IMR-90 (cell line): ENCODE data around the gene RYR3. TPM values are rescaled to one million over a fixed set of nuclear protein-coding genes. Genes with fewer than 3 reads are reported as not detected.

Experiments
- ATAC-seq: fragments of 200-7000 bp; cut with Tn5 transposase; 2 replicates; pipeline ENCODE4 v1.9.1; 2020; ENCODE audit warnings: low read depth, mild to moderate bottlenecking, moderate library complexity
- BruUV-seq: library from RNA; stranded (reverse); fragments of 400-500 nt; replicated peaks from 2 replicates; lab custom pipeline; 2021; lab: Mats Ljungman, UMichigan
- CTCF ChIA-PET: fragments of 300-600 bp; formaldehyde crosslinking; extraction: SDS; loops from one replicate; lab custom pipeline; 2021; ENCODE audit warnings: antibody characterized with exemption; lab: Yijun Ruan, JAX
- POLR2A ChIA-PET: fragments of 300-600 bp; sonication (Branson Sonifier 250); formaldehyde crosslinking; loops from one replicate; lab custom pipeline; 2022; ENCODE audit warnings: antibody characterized with exemption; ENCODE audit not compliant: unreplicated experiment; lab: Charles Lee
- DNase-seq: peaks from one replicate; pipeline ENCODE4 v3.0.0; 2013
- H2AFZ ChIP-seq: replicated peaks from 2 replicates; pipeline ENCODE3; 2013; ENCODE audit warnings: low read length, mild to moderate bottlenecking; ENCODE audit not compliant: poor library complexity
- H2AK5ac ChIP-seq: 2 replicates; pipeline ENCODE4 v1.6.1; 2013; ENCODE audit warnings: low read depth, low read length, inconsistent platforms
- H2AK9ac ChIP-seq: replicated peaks from 2 replicates; pipeline ENCODE3; 2013; ENCODE audit warnings: mild to moderate bottlenecking, low read depth, low read length, moderate library complexity; ENCODE audit not compliant: poor library complexity
- H2BK120ac ChIP-seq: 2 replicates; pipeline ENCODE4 v1.6.1; 2013; ENCODE audit warnings: low read depth, low read length, inconsistent platforms
- H2BK15ac ChIP-seq: 3 replicates; pipeline ENCODE4 v1.6.1; 2013; ENCODE audit warnings: low read depth, low read length, inconsistent platforms
- H2BK20ac ChIP-seq: 2 replicates; pipeline ENCODE4 v1.6.1; 2013; ENCODE audit warnings: low read depth, mild to moderate bottlenecking, inconsistent platforms, low read length, moderate library complexity
- H2BK5ac ChIP-seq: 2 replicates; pipeline ENCODE4 v1.6.1; 2013; ENCODE audit warnings: mild to moderate bottlenecking, low read depth, low read length, inconsistent platforms; ENCODE audit not compliant: poor library complexity, severe bottlenecking
- H3K14ac ChIP-seq: replicated peaks from 2 replicates; pipeline ENCODE4 v1.6.1; 2013; ENCODE audit warnings: low read depth, low read length, inconsistent platforms
- H3K18ac ChIP-seq: 2 replicates; pipeline ENCODE4 v1.6.1; 2013; ENCODE audit warnings: low read depth, low read length, control low read depth
- H3K23ac ChIP-seq: 2 replicates; pipeline ENCODE4 v1.6.1; 2013; ENCODE audit warnings: low read depth, low read length, inconsistent platforms
- H3K27ac ChIP-seq: 2 replicates; pipeline ENCODE4 v1.5.1; 2013; ENCODE audit warnings: mild to moderate bottlenecking, control low read depth, low read length; ENCODE audit not compliant: insufficient read depth
- H3K27me3 ChIP-seq: 2 replicates; pipeline ENCODE4 v1.6.1; 2013; ENCODE audit warnings: low read length; ENCODE audit not compliant: control insufficient read depth, insufficient read depth
- H3K36me3 ChIP-seq: 2 replicates; pipeline ENCODE4 v1.6.1; 2013; ENCODE audit warnings: low read length, mixed read lengths; ENCODE audit not compliant: control insufficient read depth, insufficient read depth
- H3K4ac ChIP-seq: 2 replicates; pipeline ENCODE4 v1.6.1; 2013; ENCODE audit warnings: low read depth, low read length, inconsistent platforms
- H3K4me1 ChIP-seq: 2 replicates; pipeline ENCODE4 v1.6.1; 2013; ENCODE audit warnings: low read length, mixed read lengths; ENCODE audit not compliant: control insufficient read depth, insufficient read depth
- H3K4me2 ChIP-seq: 2 replicates; pipeline ENCODE4 v1.6.1; 2013; ENCODE audit warnings: low read depth, mild to moderate bottlenecking, control low read depth, low read length, moderate library complexity
- H3K4me3 ChIP-seq: 2 replicates; pipeline ENCODE4 v1.5.1; 2013; ENCODE audit warnings: low read depth, mild to moderate bottlenecking, control low read depth, low read length, moderate library complexity; ENCODE audit not compliant: insufficient read depth
- H3K56ac ChIP-seq: 2 replicates; pipeline ENCODE4 v1.6.1; 2013; ENCODE audit warnings: low read length, inconsistent platforms; ENCODE audit not compliant: insufficient read depth; ENCODE audit errors: extremely low read depth
- H3K79me1 ChIP-seq, 2 experiments: 2 replicates each; pipeline ENCODE4 v1.6.1; 2013; ENCODE audit warnings: low read length in 2 of 2, inconsistent platforms in 1 of 2, low read depth in 1 of 2
- H3K9ac ChIP-seq: 2 replicates; pipeline ENCODE4 v1.6.1; 2013; ENCODE audit warnings: low read depth, low read length, control low read depth
- H3K9me1 ChIP-seq: 2 replicates; pipeline ENCODE4 v1.6.1; 2013; ENCODE audit warnings: low read length, inconsistent platforms; ENCODE audit not compliant: insufficient read depth
- H3K9me3 ChIP-seq: 2 replicates; pipeline ENCODE4 v1.6.1; 2013; ENCODE audit warnings: low read length; ENCODE audit not compliant: control insufficient read depth, insufficient read depth
- H4K20me1 ChIP-seq: 2 replicates; pipeline ENCODE4 v1.6.1; 2013; ENCODE audit warnings: low read length, inconsistent platforms; ENCODE audit not compliant: insufficient read depth
- H4K5ac ChIP-seq: 2 replicates; pipeline ENCODE4 v1.6.1; 2013; ENCODE audit warnings: mild to moderate bottlenecking, low read depth, low read length, control low read depth
- H4K8ac ChIP-seq, 2 experiments: 2 replicates each; pipeline ENCODE4 v1.6.1; 2013; ENCODE audit warnings: low read depth in 2 of 2, low read length in 2 of 2, control low read depth in 1 of 2, inconsistent platforms in 1 of 2
- H4K91ac ChIP-seq: 2 replicates; pipeline ENCODE4 v1.6.1; 2013; ENCODE audit warnings: low read depth, low read length, inconsistent platforms; ENCODE audit not compliant: insufficient read depth
- BHLHE40 ChIP-seq: fragments of 150-350 bp; IDR thresholded peaks from 2 replicates; pipeline ENCODE4 v1.6.1; 2016; ENCODE audit warnings: mild to moderate bottlenecking, low read depth, low read length
- CEBPB ChIP-seq: IDR thresholded peaks from 2 replicates; pipeline ENCODE4 v1.6.1; 2012; ENCODE audit warnings: low read depth, low read length, improper control_type of control experiment
- CHD1 ChIP-seq: IDR thresholded peaks from 2 replicates; pipeline ENCODE4 v1.6.1; 2012; ENCODE audit warnings: low read depth, low read length, improper control_type of control experiment
- FOS ChIP-seq: fragments of 150-350 bp; IDR thresholded peaks from 2 replicates; pipeline ENCODE4 v1.6.1; 2016; ENCODE audit warnings: low read depth, low read length
- MAZ ChIP-seq: IDR thresholded peaks from 2 replicates; pipeline ENCODE4 v1.6.1; 2012; ENCODE audit warnings: low read depth, mild to moderate bottlenecking, low read length, improper control_type of control experiment, moderate library complexity, borderline replicate concordance
- MXI1 ChIP-seq: IDR thresholded peaks from 2 replicates; pipeline ENCODE4 v1.6.1; 2012; ENCODE audit warnings: low read depth, mild to moderate bottlenecking, low read length, moderate library complexity, borderline replicate concordance
- NFE2L2 ChIP-seq: fragments of 150-350 bp; IDR thresholded peaks from 2 replicates; pipeline ENCODE4 v1.6.1; 2016; ENCODE audit warnings: low read depth, mild to moderate bottlenecking, low read length
- POLR2A ChIP-seq: IDR thresholded peaks from 2 replicates; pipeline ENCODE4 v1.6.1; 2012; ENCODE audit warnings: mild to moderate bottlenecking, low read depth, low read length
- RAD21 ChIP-seq: IDR thresholded peaks from 2 replicates; pipeline ENCODE4 v1.6.1; 2012; ENCODE audit warnings: low read length, improper control_type of control experiment
- RCOR1 ChIP-seq: IDR thresholded peaks from 2 replicates; pipeline ENCODE4 v1.6.1; 2012; ENCODE audit warnings: mild to moderate bottlenecking, low read length, improper control_type of control experiment; ENCODE audit not compliant: insufficient replicate concordance
- RFX5 ChIP-seq: IDR thresholded peaks from 2 replicates; pipeline ENCODE4 v1.8.0; 2012; ENCODE audit warnings: low read depth, mild to moderate bottlenecking, low read length, moderate library complexity
- WGBS, 2 experiments: methylation state at CpG; one replicate each; pipeline versions ENCODE4 v1.1.5 to v1.1.7; 2013; ENCODE audit warnings: missing lambda C conversion rate in 2 of 2; ENCODE audit not compliant: insufficient read length in 1 of 2; ENCODE audit errors: extremely low coverage in 2 of 2; 5-methylcytosine and 5-hydroxymethylcytosine counted together
- dilution Hi-C: fragments of 300-500 bp; cut with HindIII; formaldehyde crosslinking; loops from one replicate; pipeline ENCODE4 v1.14.3; 2018; ENCODE audit warnings: low sequenced_read_pairs; ENCODE audit not compliant: unreplicated experiment
- in situ Hi-C: fragments of 300-500 bp; cut with MboI; formaldehyde crosslinking; loops from 3 replicates; pipeline ENCODE4 v1.14.3; 2019; ENCODE audit warnings: low sequenced_read_pairs, inconsistent platforms, mixed read lengths
- intact Hi-C: fragments of 100-400 bp; cut with micrococcal nuclease; formaldehyde crosslinking; loops from 2 replicates; pipeline ENCODE4 v1.10.0; 2022
- polyA plus RNA-seq, 3 experiments: library from polyadenylated mRNA; depleted of rRNA; stranded (reverse); fragments of >200 nt; gene quantifications; 2 replicates each; pipeline ENCODE4 v1.2.3, GENCODE V29; 2012; ENCODE audit warnings: low replicate concordance in 1 of 3
- total RNA-seq: library from RNA; depleted of rRNA; stranded (reverse); fragments of >200 nt; gene quantifications from 2 replicates; pipeline ENCODE4 v1.2.3, GENCODE V29; 2012
- TF ChIP-seq, protein P1 (sequence below): fragments of 150-350 bp; IDR thresholded peaks from 2 replicates; pipeline ENCODE4 v1.6.1; 2017; ENCODE audit warnings: mild to moderate bottlenecking, antibody characterized with exemption, low read length, low read depth
- TF ChIP-seq, protein P2 (sequence below): conservative IDR thresholded peaks from 2 replicates; pipeline ENCODE4 v1.5.1; 2012; ENCODE audit warnings: mild to moderate bottlenecking, low read depth, low read length, improper control_type of control experiment
- TF ChIP-seq, protein P3 (sequence below): fragments of 150-350 bp; IDR thresholded peaks from 2 replicates; pipeline ENCODE4 v1.6.1; 2016; ENCODE audit warnings: low read depth, mild to moderate bottlenecking, low read length, moderate library complexity, borderline replicate concordance

Gene RYR3
- total and polyA plus RNA-seq, 2 of the 4 experiments (the other 2 are of a cell fraction): 0.18 TPM; not detected in 1

DNA sequence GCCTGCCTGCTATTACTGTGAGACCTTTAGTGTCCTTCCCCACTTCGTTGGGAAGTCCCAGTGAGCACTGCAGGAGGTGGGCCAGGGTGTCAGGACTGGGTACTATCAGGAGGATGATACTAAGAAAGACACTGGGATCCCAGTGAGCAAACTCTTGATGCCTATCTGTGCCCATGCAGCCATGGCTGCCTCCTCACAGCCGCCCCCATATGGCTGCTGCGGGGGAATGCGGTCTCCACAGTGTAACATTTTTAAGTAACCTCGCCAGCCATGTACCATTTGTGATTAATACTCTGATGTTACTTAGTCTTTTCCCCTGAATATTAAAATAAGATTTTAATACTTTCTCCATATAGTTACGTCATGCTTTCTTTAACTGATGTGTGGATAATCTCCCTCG, 312.2 kb downstream of the RYR3 start:
- Histone ChIP-seq H4K5ac (no peak overlapping the region), H2BK15ac (no peak overlapping the region), H2BK20ac (no peak overlapping the region), H3K4me2 (no peak overlapping the region), H3K23ac (no peak overlapping the region), H3K56ac (no peak overlapping the region), H3K27ac (no peak overlapping the region), H2AK9ac (no peak overlapping the region), H3K36me3 (no peaks in the 10 kb centered on the region), H4K8ac (no peak overlapping the region), H3K4me3 (no peak overlapping the region), H2BK5ac (no peak overlapping the region), H4K20me1 (no peaks in the 10 kb centered on the region), H4K91ac (no peak overlapping the region), H3K79me1 (no peaks in the 10 kb centered on the region), H2AFZ (no peak overlapping the region), H3K18ac (no peak overlapping the region), H3K9me1 (no peaks in the 10 kb centered on the region), H3K4me1 (no peaks in the 10 kb centered on the region), H3K9ac (no peak overlapping the region), H3K27me3 (no peaks in the 10 kb centered on the region; the same call in 1 of the 2 replicates), H2BK120ac (no peak overlapping the region), H2AK5ac (no peak overlapping the region), H3K9me3 (no peaks in the 10 kb centered on the region), H3K14ac (no peak overlapping the region), H3K4ac (no peak overlapping the region)
- dilution Hi-C loops: no loop called here
- BruUV-seq: no TSS peak
- ChIA-PET POLR2A (no interaction called here), CTCF (no interaction called here)
- ATAC-seq (no peak), DNase-seq (no peak)
- TF ChIP-seq, protein P1, sequence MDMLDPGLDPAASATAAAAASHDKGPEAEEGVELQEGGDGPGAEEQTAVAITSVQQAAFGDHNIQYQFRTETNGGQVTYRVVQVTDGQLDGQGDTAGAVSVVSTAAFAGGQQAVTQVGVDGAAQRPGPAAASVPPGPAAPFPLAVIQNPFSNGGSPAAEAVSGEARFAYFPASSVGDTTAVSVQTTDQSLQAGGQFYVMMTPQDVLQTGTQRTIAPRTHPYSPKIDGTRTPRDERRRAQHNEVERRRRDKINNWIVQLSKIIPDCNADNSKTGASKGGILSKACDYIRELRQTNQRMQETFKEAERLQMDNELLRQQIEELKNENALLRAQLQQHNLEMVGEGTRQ: no peak
- TF ChIP-seq, protein P2, sequence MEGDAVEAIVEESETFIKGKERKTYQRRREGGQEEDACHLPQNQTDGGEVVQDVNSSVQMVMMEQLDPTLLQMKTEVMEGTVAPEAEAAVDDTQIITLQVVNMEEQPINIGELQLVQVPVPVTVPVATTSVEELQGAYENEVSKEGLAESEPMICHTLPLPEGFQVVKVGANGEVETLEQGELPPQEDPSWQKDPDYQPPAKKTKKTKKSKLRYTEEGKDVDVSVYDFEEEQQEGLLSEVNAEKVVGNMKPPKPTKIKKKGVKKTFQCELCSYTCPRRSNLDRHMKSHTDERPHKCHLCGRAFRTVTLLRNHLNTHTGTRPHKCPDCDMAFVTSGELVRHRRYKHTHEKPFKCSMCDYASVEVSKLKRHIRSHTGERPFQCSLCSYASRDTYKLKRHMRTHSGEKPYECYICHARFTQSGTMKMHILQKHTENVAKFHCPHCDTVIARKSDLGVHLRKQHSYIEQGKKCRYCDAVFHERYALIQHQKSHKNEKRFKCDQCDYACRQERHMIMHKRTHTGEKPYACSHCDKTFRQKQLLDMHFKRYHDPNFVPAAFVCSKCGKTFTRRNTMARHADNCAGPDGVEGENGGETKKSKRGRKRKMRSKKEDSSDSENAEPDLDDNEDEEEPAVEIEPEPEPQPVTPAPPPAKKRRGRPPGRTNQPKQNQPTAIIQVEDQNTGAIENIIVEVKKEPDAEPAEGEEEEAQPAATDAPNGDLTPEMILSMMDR: no peak
- TF ChIP-seq BHLHE40 (no peak), MAZ (no peak), RFX5 (no peak), CHD1 (no peak), CEBPB (no peak), NFE2L2 (no peak), FOS (no peak), RAD21 (no peak), POLR2A (no peak), MXI1 (no peak), RCOR1 (no peak)
- TF ChIP-seq, protein P3, sequence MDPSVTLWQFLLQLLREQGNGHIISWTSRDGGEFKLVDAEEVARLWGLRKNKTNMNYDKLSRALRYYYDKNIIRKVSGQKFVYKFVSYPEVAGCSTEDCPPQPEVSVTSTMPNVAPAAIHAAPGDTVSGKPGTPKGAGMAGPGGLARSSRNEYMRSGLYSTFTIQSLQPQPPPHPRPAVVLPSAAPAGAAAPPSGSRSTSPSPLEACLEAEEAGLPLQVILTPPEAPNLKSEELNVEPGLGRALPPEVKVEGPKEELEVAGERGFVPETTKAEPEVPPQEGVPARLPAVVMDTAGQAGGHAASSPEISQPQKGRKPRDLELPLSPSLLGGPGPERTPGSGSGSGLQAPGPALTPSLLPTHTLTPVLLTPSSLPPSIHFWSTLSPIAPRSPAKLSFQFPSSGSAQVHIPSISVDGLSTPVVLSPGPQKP: no peak
- intact Hi-C loops: no loop called here
- in situ Hi-C loops: no loop called here
- WGBS, 2 experiments: 33% methylated on average over 1 of the region's 7 CpGs; no CpG with 5 or more reads in 1 of the 2 experiments
